GM18907 (cell line): ENCODE data around the gene GRIP1.

Experiments used
- ATAC-seq: cut with Tn5 transposase; IDR thresholded peaks from one replicate; pipeline ENCODE4 v1.9.1; 2021; ENCODE audit warnings: mild to moderate bottlenecking, moderate library complexity; ENCODE audit not compliant: unreplicated experiment

Gene GRIP1

DNA sequence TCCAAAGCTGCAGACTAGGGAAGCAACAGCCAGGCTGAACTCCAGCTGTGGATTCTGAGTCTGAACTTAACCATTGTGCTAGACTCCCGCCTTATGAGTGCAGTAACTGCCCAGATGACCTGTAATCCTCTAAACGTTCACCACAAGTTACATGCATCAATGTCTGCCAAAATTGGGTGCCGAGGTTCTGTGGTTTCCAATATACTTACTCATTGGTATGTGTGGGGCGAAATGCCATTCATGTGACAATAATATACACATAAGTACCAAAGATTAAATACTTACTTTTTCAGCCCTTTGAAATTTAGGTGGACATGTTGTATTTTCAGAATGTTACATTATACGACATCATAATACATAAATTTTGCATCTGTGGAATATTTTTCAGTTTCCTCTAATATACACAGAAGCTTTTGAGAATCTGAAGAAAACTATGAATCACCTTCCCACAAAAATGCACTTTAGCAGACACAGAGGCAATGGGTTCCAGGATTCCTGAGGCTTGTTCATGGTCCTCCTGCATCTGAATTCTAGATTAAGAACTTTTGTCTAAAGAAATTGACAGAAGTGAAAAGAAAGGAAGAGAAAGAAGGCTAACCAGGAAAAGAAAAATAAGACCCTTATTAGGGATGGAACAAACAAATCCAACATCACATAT is 31.7 kb downstream of the GRIP1 start:
- no peak for ATAC-seq

DNA sequence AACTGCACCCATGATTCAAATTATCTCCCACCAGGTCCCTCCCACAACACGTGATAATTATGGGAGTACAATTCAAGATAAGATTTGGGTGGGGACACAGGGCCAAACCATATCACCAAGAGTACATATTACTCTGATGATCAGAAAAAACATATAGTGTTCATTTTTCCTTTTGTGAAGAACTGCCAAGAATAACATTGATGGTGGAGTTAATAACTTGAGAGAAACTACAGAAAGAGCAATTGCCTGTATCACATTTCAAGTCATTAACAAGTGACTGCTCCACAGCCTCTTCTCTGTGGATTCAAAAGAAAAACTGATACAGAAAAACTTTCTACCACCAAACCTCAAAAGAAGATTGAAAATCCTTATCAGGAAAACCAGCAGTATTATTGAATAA is 34.7 kb downstream of the GRIP1 start:
- ATAC-seq: no peak

GRCh38 chr12:66640691-66641460 is 38.0 kb downstream of the GRIP1 start:
- ATAC-seq: no peak

- no peak for ATAC-seq
These were observed 40.2 kb downstream of the GRIP1 start for GRCh38 chr12:66638666-66639065.

- ATAC-seq: no peak
These were observed 41.1 kb downstream of the GRIP1 start for GRCh38 chr12:66637699-66638301.

DNA sequence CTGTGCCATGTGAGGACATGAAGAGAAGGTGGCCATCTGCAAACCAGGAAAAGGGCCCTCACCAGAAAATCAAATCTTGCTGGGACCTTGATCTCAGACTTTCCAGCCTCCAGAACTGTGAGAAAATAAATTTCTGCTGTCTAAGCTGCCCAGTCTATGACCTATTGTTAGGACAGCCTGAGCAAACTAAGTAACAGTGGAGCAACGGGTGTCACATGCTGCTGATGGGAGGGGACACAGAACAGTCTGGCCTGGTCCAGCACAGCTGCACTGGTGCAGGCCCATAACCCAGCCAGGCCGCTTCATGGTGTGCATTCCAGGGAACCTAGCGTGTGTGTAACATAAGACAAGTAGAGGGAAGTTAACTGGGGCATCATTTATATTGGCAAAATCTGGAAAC is 42.1 kb downstream of the GRIP1 start:
- ATAC-seq: no peak

DNA sequence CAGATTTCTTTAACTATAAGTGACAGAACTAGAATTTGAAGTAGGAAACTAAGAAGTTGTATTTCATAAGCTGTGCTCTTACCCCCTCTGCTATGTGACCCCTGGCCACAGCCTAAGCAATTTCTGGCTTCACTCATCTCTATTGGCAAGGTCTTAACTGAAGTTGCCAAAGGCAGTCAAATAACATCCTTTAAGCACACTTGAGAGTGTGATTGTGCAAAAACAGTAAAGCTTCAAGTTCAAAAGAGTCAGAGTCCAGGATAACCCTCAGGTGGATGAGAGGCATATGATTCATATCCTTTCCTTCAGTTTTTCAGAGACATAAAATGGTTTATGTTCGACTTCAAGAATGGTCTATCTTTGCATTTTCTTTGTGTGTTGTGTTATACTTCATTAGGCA is 45.2 kb downstream of the GRIP1 start:
- ATAC-seq: no peak

- ATAC-seq: no peak
These were observed 49.6 kb downstream of the GRIP1 start for GRCh38 chr12:66629138-66629870.

DNA sequence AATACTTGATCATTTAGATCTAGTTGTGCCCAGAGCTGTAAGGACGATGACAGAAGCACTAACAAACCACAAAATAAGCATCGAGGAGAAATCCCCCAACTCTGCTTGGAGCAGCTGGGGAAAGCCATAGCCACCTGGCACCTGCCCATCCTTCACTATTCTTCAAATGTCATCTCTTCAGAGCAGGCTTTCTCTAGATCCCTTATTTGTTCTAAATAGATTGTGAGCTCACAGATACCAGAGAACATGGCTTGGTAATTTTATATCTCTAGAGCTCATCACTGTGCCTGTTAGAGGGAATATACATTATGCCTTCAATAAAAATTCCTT is 50.9 kb downstream of the GRIP1 start:
- ATAC-seq: no peak

GRCh38 chr12:66627270-66627987 is 51.4 kb downstream of the GRIP1 start:
- no peak for ATAC-seq

GRCh38 chr12:66624806-66625205 is 54.1 kb downstream of the GRIP1 start:
- ATAC-seq: peak; percentile 43

DNA sequence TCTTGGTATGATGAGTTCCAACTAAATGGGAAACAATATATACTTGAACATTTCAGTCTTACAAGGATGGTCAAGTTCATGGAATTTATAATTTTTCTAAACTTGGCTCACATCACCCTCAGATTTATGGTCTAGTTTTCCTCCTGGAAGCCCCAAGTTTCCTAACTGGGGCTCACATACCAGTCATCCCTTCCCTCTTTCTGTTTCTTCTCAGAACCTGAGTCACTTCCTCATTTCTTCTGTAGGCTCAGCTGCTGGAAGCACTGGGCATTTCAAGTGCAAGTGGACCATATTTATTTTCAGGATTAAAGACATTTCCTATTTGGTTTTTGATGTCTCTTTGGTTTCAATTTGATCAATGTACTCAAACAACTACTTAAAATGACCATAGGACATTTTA is 55.4 kb downstream of the GRIP1 start:
- no peak for ATAC-seq

DNA sequence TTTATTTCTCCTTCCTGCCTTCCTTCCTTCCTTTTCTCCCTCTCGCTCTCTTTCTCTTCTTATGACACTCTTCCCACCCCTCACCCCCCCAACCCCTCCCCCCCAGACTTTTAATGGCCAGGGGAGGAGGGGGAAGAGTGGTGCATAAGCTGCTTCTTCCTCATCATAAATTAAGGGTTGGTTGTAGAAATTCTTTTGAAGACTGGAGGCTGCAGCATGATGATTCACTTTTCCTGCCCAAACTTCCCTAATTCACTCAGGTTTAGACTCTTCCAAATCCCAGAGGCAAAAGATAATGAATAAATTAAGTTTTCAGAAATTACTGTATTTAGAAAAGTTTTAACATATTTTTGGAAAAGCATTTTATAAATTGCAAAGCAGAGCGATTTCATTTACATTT is 58.2 kb downstream of the GRIP1 start:
- no peak for ATAC-seq

DNA sequence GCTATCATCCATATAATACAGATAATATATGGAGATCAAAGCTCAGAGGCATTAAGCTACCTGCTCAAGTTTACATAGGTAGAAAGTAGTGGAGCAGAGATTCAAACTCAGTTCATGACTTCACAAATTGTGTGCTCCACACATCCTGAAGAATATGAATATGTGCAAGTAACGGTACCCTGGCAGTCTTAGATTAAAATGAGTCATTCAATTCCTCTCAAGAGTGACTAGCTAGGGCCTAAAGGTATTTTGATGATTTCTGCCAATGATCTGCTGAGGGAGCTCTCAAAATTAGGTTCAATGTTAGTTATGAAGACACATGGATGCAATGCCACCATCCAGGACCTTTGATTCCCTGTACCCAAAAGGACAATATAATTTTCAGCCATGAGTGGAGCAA is 58.9 kb downstream of the GRIP1 start:
- ATAC-seq: no peak

DNA sequence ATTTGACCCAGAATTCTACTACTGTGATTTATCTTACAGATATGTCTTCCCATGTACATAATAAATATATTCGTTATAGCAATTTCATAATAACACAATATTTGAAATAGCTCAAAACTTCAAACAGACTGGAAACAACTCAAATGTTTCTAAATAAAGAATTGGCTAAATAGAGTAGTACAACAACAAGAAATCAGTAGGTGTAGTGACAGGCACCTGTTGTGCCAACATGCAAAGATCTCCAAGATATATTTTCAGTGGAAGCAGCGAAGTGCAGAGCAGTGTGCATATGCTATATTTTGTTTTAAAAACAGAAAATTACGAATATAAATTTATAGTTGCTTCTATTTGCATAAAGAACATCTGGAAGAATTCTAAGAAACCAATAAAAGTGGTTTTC is 60.9 kb downstream of the GRIP1 start:
- ATAC-seq: no peak

DNA sequence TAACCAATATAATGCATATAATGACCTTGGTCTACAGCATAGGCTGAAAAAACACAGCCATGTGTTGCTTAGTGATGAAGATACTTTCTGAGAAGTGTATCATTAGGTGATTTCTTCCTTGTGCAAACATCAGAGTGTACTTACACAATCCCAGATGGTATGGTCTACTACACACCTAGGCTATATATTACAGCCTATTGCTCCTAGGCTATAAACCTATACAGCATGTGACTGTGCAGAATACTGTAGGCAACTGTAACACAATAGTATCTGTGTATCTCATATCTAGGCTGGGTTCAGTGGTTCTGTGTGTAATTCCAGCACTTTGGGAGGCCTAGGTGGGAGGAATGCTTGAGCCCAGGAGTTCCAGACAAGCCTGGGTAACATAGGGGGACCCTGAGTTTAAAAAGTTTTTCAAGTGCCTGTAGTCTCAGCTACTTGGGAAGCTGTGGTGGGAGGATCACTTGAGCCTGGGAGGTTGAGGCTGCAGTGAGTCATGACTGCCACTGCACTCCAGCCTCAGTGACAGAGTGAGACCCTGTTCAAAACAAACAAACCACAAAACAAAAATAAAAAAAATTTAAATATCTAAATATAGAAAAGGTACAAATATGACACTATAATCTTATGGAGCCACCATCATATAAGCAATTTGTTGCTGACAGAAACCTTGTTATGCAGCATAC is 66.6 kb downstream of the GRIP1 start:
- no peak for ATAC-seq

DNA sequence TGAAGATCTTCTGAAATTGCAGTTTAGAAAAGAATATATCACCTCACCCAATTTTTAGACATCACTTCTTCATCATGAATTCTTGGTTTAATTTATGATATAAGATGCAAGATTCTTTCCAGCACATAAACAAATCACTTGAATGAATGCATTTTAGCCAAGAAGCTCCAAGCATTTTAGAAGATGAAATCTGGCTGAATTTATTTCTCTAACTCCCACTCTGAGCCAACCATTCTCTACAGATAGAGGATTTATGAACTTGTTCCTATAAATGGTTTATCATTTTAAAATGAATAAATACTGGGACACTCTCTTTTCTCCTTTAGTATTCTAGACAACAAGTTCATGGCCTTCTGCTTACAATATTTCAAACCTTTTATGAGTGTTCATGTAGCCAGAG is 71.7 kb downstream of the GRIP1 start:
- no peak for ATAC-seq

- no peak for ATAC-seq
These were observed 73.6 kb downstream of the GRIP1 start for GRCh38 chr12:66605293-66605692.

- no peak for ATAC-seq
These were observed 74.8 kb downstream of the GRIP1 start for GRCh38 chr12:66603981-66604479.

DNA sequence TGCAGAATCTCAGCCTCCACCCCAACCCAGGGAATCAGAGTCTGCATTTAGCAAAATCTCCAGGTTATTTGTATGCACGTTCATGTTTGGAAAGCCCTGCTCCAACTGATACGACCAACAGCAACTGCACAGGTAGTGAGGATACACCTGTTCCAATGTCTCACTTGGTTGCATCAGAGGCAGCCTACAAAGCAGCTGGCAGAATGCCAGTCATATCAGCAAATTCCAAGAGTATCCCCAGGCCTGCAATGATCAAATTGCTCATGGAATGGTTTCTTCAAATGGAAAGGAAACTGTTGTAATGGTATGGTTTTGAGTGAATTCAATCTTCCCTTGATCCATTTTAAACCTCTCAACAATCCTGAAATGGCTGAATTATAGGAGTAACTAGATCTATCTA is 75.4 kb downstream of the GRIP1 start:
- ATAC-seq: no peak
